Upper lobe of left lung (tissue), 4 donors: ENCODE measurements around the gene THAP8.

Experiments used
- CTCF ChIP-seq, 6 experiments: fragments of 450-650 bp in 4 of 6; fragments of 200-600 bp in 2 of 6; sonication (generic) in 2 of 6; IDR thresholded peaks; one replicate each; pipeline ENCODE4 v1.5.1; 2016 to 2019; ENCODE audit warnings: antibody characterized with exemption in 6 of 6
- EP300 ChIP-seq, 4 donors: sonication (generic); formaldehyde crosslinking; IDR thresholded peaks; one replicate each; pipeline ENCODE4 v1.5.1; 2017; ENCODE audit warnings: antibody characterized with exemption in 4 of 4, control low read depth in 2 of 4
- POLR2A ChIP-seq, 4 donors: fragments of 450-650 bp; IDR thresholded peaks; one replicate each; pipeline ENCODE4 v1.5.1; 2016 to 2017; ENCODE audit warnings: antibody characterized with exemption in 4 of 4, mild to moderate bottlenecking in 2 of 4

- TF ChIP-seq POLR2A (IDR thresholded peaks at IDR 0.05): no peak
- no peak for TF ChIP-seq CTCF (IDR thresholded peaks at IDR 0.05)
- no peak for TF ChIP-seq EP300 (IDR thresholded peaks at IDR 0.05)
These were observed 23.6 kb downstream of the THAP8 start for GRCh38 chr19:36030264-36031148.
